ENCODE data around the gene ZNF513. TPM values are rescaled to one million over a fixed set of nuclear protein-coding genes. Genes with fewer than 3 reads are reported as not detected.

The ZNF513 gene
- total RNA-seq, 1 donor from 2014 or later: 17.4 TPM

GRCh38 chr2:27409321-27410073 lies 29.0 kb upstream of the ZNF513 start, which contains the start of gene PPM1G:
Gene PPM1G (minus strand): TSS chr2:27409591. CDS start chr2:27409422, 169 bp downstream.
- Histone ChIP-seq H3K36me3 (no peaks in the 10 kb centered on the region), H3K4me1 (peaks cover 30% of the 10 kb centered on the region), H3K27ac (peak within 1 kb of the TSS; percentile 80), H3K27me3 (no peaks in the 10 kb centered on the region), H3K4me3 (peak within 1 kb of the TSS; percentile 67 to 97), H3K9me3 (no peaks in the 10 kb centered on the region)
- TF ChIP-seq CTCF (IDR thresholded peaks at IDR 0.05) (no peak), POLR2A (IDR thresholded peaks at IDR 0.05) (no peak), POLR2AphosphoS5 (IDR thresholded peaks at IDR 0.05; ENCODE audit: insufficient read depth in 1 of 2, low read depth in 1 of 2) (peak; percentile 69 to 81)
- intact Hi-C loops (cut with DNase I): no loop called here
- peak; percentile 89 to 96 for DNase-seq (ENCODE audit: extremely low spot score in 2 of 2)

GRCh38 chr2:27408601-27409320 lies 28.2 kb upstream of the ZNF513 start:
- DNase-seq (ENCODE audit: extremely low spot score in 2 of 2): no peak
- no peaks in the 10 kb centered on the region for H3K27me3 ChIP-seq
- peak overlapping the region; percentile 67 to 97 for H3K4me3 ChIP-seq
- H3K9me3 ChIP-seq: no peaks in the 10 kb centered on the region
- no peaks in the 10 kb centered on the region for H3K36me3 ChIP-seq
- intact Hi-C loops (cut with DNase I): no loop called here
- TF ChIP-seq CTCF (IDR thresholded peaks at IDR 0.05) (no peak), POLR2AphosphoS5 (IDR thresholded peaks at IDR 0.05; ENCODE audit: insufficient read depth in 1 of 2, low read depth in 1 of 2) (no peak), POLR2A (IDR thresholded peaks at IDR 0.05) (no peak)
- H3K27ac ChIP-seq: peak overlapping the region; percentile 80
- H3K4me1 ChIP-seq: peaks cover 30% of the 10 kb centered on the region

- Histone ChIP-seq H3K4me3 (peak overlapping the region; percentile 67 to 97), H3K27ac (no peak overlapping the region), H3K36me3 (no peaks in the 10 kb centered on the region), H3K4me1 (peaks cover 30% of the 10 kb centered on the region), H3K9me3 (no peaks in the 10 kb centered on the region), H3K27me3 (no peaks in the 10 kb centered on the region)
- peak in 1 of 3 experiments; percentile 21 for TF ChIP-seq CTCF (IDR thresholded peaks at IDR 0.05)
- TF ChIP-seq POLR2AphosphoS5 (IDR thresholded peaks at IDR 0.05; ENCODE audit: insufficient read depth in 1 of 2, low read depth in 1 of 2): no peak
- no peak for DNase-seq (ENCODE audit: extremely low spot score in 2 of 2)
- intact Hi-C loops (cut with DNase I): no loop called here
Observed at GRCh38 chr2:27407798-27408491, 27.4 kb upstream of the ZNF513 start.

GRCh38 chr2:27400348-27401135 lies 20.0 kb upstream of the ZNF513 start:
- Histone ChIP-seq H3K4me1 (peaks cover 13% of the 10 kb centered on the region), H3K36me3 (no peaks in the 10 kb centered on the region), H3K4me3 (no peak overlapping the region), H3K9me3 (no peaks in the 10 kb centered on the region), H3K27ac (no peak overlapping the region), H3K27me3 (no peaks in the 10 kb centered on the region)
- intact Hi-C loops (cut with DNase I): no loop called here
- TF ChIP-seq POLR2A (IDR thresholded peaks at IDR 0.05) (no peak), POLR2AphosphoS5 (IDR thresholded peaks at IDR 0.05; ENCODE audit: insufficient read depth in 1 of 2, low read depth in 1 of 2) (no peak), CTCF (IDR thresholded peaks at IDR 0.05) (no peak)
- no peak for DNase-seq (ENCODE audit: extremely low spot score in 2 of 2)

Data from vagina (tissue), 2 donors.